GM21576 (cell line): ENCODE data around the gene SIM1.
A peak's percentile ranks its signal among the peaks of the same experiment; 100 is the strongest.

ENCODE experiments used
- ATAC-seq: cut with Tn5 transposase; IDR thresholded peaks from one replicate; pipeline ENCODE4 v1.9.1; 2021; ENCODE audit warnings: mild to moderate bottlenecking, moderate library complexity; ENCODE audit not compliant: unreplicated experiment

SIM1 gene, protein sequence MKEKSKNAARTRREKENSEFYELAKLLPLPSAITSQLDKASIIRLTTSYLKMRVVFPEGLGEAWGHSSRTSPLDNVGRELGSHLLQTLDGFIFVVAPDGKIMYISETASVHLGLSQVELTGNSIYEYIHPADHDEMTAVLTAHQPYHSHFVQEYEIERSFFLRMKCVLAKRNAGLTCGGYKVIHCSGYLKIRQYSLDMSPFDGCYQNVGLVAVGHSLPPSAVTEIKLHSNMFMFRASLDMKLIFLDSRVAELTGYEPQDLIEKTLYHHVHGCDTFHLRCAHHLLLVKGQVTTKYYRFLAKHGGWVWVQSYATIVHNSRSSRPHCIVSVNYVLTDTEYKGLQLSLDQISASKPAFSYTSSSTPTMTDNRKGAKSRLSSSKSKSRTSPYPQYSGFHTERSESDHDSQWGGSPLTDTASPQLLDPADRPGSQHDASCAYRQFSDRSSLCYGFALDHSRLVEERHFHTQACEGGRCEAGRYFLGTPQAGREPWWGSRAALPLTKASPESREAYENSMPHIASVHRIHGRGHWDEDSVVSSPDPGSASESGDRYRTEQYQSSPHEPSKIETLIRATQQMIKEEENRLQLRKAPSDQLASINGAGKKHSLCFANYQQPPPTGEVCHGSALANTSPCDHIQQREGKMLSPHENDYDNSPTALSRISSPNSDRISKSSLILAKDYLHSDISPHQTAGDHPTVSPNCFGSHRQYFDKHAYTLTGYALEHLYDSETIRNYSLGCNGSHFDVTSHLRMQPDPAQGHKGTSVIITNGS

DNA sequence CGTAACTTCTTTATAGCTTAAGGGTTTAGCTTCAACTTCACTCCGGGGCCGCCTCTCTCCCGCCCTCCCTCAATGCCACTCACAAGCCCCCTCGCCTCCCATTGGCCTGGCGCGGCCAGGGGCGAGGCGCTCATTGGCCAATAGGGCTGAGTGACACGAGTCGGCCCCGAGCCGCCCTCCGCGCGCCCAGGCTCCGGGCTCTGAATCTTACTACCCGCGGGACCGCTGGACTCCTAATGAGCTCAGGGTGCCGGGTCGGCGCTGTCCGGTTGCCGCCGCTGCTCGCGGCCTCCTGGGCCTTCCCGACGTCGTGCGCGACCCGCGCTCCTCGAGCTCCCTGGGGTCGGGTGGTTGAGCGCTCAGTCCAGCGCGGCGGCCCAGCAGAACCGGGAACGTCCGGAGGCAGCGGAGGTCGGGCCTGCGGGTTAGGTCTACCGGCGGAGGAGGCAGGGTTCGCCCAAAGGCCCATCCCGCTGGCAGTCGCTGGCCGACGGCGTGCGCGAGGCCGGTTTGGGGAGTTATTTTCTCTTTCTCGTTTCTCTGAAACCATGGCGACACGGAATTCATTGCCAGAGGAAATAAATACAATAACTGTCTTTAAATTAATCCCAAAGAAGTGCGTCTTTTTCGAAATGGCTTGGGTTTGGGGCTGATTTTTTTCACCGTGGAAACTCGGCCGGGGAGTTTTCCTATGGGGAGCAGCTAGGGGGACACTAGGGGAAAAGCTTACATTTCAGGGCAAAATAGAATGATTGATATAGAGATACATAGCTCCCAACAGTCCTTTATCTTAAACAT, at the start of gene SIM1:
SIM1 (minus strand) TSS at position 19 of the 798 bp plus-strand sequence. CDS start 1,453 bp downstream, outside the sequence.
- peak; percentile 67 for ATAC-seq

DNA sequence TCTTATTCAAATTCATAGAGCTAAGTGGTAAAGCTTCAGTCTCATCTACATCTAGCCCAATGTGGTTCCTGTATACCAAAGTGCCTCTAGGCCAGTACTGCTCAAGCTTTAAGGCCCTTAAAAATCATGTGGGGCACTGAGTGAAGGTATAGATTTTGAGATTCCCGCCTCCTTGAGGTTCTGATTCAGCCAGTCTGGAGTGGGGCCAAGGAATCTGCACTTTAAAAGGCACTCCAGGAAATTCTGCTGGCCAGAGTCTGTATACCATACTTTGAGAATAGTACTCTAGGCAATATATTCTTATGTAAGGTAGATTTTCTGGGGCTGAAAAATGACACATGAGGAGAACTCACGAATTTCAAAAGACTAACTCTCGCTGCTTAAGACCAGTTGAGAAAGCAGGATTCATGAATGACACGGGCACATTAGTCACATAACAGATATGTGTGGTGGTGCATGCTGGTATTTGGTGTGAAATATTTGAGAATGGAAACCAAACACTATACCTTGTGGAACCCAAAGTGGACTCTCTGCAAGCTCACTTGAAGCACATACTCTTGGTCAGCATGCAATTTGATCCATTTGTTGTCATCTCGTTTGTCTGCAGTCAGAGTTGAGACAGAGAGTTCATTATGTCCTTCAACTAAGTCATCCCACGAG, 47.6 kb upstream of the SIM1 start:
- ATAC-seq: no peak

DNA sequence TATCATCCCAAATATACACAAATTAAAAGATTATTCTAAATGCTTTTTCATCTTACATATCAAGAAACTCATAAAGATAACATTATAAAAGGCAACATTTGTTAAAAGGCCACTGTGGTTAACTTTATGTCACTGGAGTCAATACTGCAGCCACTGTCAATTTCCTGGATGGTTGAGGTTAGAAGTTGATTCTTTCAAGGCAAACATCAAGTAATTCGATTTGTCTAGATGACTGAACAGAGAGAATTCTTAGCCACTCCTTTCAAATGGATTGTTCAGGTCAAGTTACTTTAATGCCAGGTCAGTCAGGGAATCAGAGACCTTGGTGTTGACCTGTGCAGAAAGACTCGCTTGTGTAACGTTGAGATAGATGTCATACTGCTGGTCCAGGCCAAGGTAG, 44.4 kb upstream of the SIM1 start:
- ATAC-seq: no peak

DNA sequence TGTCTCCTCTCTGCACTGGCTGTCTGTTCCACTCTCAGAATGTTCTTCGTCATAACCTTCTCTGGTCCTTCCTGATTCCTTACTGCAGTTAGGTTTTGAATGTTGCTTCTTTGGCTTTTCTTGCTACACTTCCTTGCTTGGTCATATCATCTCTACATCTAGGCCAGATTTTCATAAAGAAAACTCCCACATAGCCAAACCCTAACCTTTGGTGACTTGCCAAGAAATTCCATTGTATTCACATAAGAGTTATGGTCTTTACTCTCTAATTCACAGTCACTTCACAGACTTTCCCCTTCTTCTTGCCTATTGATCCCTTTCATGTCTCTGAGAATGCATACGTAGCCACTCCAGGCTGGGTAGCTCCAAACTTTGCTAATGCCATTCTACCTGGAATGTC, 41.9 kb upstream of the SIM1 start:
- ATAC-seq: no peak

DNA sequence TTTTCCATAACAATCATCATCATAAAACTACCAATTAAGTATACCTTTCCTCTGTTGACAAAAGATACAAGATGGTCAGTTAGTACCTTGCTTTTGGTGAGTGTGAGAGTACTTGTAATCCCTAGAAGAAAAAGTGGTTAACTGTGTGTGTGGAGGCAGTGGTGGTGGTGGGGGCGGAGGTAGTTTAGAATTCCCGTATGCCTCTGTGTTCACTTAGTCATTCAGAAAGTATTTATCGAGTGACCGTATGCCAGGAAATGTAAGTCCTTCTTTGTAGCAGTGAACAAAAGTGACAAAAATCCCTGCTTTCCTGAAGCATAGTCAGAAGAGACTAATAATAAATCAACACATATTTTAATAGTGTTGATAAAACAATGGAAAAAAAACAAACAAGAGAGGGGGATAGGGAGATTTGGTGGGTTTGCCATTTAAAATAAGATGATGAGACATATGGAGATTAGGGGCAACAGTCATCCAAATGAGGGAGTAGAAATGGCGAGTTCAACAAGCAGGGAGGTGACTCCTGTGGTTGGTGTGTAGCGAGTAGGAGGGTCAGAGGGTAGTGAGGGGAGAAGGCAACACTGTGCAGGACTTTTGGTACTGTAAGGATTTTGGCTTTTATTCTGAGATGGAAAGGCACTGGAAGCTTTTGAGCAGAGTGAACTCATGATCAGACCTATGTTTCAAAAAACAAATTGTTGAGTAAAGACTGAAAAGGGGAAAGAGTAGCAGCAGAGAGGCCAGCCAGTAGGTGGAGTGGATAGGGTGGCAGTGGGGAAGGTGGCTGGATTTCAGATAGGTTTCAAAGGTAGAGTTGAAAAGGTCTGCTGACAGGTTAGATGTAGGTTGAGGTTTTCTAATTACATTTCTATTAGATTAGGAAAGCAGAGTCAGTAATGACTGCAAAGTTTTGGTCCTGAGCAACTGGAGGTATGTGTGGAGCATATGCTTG, 40.3 kb upstream of the SIM1 start:
- peak; percentile 48 for ATAC-seq

DNA sequence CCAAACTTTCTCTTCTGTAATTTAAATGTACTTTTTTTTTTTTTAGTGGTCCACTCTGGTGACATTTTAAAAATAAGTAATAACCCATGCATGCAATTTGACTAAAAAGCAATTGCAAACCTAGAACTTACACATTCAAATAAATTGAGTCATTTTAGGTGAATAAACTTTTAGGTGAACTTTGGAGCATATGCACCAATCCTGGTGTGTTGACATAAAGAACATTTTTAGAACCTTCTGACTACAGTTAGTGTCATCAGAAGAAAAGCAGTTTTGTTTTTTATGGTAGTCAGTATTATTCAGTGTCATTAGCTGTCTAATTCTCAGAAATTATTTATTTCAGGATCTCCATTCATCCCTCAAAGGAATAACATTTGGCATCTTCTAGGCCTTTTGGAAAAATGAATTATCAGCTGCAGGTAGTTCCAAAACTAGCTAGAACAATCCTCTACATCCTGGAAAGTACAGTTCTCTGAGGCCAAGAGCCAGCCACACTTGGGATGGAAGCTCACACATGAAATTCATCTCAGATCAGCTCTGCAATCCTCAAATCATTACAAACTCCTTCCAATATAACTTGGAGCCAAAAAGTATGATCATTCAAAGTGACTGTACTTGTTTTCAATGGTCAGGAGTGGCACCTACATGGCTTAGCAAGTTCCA, 38.5 kb upstream of the SIM1 start:
- ATAC-seq: no peak

DNA sequence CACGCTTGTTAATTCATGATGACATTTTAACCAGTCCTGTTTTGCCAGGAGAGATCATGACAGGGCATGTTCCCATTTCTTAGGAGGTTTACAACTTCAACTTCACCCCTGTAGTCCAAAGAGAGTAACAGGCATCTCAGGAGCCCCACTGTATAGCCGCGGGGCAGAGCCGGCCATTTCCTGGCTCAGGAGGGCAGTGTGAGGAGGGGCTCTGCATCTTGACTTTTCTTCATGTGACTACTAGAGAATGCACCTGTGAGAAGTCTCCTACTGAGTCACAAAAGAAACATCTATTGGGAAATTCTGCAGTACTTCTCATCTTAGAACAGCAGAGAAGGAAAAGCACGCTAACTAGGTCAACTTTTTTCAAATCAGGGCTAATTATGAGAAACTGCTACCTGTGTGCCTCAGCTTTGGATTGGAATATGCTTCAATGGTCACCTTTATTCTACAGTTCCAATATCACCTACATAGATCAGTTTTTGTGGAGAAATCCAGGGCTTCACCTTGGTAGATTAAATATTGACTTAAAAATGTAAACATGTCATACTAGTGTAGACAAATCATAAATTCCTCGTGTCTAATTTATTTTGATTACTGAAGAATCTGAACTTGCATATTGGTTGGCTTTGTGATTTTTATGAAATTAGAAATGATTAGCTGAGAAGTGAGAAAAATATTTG, 28.6 kb upstream of the SIM1 start:
- ATAC-seq: no peak

DNA sequence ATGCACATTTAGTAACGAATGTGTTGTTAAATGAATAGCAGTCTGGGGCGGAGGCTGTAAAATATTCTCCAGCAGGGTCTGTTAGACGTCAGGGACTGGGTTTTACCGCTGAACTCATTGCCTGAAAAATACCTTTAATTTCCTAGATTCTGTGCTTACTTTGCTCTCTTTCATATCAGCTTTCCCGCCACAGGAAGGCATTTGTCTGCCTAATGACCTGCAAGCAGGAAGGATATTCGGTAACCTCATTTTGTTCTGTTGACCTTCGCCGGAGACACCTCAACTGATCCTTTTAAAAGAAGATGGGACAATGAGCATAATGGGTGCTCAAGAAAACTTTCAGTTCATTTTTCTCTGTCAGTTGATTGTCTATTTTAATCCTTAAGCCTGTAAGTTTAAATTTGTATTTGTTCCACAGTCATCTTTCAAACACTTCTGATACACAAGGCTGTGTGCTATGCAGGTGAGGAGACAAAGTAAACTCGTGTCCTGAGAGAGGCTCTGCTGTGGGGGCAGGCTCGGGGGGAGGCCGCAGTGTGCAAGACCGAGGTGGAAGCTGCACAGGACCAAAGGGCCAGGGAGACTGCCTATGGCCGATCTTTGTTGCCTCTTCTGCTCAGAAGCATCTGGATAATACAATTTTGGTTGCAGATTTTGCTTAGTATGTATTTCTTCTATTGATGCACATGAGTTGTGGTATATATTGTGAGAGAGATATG, 27.4 kb upstream of the SIM1 start:
- ATAC-seq: no peak

DNA sequence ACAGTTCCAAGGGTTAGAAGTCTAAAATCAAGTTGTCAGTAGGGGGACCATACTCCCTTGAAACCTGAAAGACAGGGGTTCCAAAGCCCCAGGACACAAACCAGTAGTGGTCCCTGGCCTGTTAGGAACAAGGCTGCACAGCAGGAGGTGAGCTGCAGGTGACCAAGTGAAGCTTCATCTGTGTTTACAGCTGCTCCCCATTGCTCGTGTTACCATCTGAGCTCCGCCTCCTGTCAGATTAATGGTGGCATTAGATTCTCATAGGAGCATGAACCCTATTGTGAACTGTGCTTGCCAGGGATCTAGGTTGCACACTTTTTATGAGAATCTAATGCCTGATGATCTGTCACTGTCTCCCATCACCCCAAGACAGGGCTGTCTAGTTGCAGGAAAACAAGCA, 25.3 kb upstream of the SIM1 start:
- no peak for ATAC-seq

DNA sequence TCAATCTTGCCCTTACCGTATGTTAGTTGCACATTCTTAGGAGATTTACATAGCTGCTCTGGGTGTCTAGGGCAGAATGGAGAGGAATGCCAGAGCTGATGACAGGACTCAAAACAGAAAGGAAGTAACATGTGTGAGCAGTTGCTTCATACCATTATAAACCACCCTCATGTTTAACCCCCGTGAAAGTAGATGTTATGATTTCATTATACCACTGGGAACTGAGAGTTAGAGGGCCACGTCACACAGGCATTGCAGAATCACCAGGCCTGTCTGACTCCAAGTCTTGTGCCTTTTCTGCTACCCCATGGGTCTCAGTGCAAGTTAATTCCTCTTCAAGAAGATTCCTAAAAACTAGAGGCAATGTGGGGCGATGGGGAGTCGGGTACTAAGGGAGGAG, 23.5 kb upstream of the SIM1 start:
- no peak for ATAC-seq

DNA sequence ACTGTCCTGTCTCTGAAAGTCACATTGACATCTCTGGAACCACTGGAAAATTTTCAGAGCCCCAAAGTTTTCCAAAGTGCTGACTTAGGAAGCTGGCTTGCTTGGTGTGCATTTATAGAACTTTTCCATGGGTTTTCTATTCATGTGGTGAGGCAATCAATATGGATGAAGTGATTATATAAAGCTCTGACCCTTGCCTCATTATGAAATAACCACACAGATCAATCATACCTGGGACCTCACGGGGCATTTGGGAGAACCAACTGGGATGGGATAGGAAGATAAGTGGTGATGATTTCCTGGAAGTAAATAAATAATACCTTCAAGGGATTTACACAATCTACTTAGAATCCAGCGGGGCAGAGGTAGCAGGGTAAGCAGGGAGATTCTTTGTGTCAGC, 22.9 kb upstream of the SIM1 start:
- no peak for ATAC-seq

DNA sequence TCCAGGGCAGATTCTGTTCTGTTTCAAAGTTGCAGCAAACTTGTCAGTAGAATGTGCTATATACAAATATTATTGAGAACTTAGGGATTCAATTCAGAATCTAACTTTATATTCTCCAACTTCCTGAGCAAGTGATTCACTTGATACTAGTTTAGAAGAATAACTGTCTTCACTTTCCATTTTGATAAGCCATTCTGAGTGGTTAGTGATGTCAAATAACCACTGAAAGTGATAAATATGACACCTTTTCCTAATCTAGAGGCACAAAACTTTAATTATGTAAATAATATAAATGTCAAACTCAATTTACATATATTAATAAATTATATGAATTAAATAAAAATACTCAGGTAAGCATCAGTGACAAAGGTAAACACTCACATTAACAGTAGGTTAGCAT, 20.5 kb upstream of the SIM1 start:
- no peak for ATAC-seq

DNA sequence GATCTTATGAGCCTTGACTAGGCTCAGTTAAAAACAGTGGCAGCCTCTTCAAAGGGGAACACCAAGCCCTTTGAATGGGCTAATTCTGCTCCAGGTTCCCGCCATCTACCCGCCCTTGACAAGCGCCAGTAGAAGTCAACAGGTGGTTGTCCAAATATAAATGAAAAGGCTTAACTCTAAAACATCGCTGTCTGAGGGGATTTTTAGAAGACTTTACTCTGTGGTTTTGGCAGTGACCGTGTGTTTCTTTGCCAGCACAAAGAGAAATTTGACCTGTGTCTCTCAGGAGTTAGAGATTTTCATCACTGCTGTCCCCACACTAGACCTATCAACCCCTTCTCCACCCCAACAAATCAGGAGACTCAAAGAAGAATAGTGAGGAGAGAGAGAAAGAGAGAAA, 19.8 kb upstream of the SIM1 start:
- peak; percentile 44 for ATAC-seq

DNA sequence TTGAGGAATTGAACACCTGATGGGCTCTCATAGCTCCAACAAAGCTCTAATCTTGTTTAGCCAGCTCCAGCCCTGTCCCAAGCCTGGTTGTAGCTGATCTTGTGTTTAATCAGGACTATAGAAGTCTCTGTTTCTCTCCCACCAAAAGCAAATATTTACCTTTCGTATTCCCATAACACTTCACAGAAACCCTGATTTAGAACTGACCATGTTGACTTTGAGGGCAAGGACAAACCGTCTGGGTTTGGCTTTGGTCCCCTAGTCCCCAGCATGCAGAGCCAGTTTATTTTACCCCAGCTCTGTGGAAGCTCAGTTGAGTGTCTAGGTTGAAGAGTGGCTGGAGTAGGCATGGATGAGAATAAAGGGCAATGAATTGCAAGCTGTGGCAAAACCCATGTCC, 18.0 kb upstream of the SIM1 start:
- ATAC-seq: no peak

DNA sequence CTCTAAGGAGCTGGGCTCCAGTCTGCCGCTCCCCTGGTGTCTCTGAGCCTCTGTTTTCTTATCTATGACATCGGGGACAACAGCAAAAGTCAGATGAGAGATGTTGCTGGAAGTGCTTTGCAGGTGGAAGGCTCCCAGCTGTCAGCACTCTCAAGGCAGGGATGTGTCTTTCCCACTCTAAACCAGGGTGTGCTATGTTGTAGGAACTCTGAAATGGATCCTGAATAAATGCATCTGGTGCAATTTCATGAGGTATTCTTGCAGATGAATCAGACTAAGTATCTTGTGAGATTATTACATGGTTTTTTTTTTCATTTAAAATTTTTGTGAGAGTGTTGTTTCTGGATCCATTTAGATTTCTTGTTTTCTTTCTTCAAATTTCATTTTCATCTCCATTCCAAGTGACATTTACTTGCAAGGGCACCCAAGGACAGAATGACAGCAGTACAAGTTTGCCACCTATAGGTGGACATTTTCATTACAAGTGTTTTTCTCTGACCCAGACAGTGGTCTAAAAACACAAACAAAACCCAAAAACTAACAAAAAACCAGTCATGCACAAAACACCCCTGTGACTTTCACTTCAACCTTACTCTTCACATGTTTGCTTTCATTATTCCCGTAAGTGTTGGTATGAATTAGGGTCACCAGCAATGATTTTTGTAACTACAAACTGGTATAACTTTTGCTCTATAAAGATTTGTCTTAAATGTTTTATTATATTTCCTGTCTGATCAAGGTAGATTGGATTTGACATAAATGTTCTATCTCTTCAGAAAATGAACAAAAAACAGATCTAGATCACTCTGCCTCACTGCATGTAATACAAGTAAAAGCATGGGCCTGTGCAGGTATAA, 14.7 kb upstream of the SIM1 start:
- peak; percentile 39 for ATAC-seq

DNA sequence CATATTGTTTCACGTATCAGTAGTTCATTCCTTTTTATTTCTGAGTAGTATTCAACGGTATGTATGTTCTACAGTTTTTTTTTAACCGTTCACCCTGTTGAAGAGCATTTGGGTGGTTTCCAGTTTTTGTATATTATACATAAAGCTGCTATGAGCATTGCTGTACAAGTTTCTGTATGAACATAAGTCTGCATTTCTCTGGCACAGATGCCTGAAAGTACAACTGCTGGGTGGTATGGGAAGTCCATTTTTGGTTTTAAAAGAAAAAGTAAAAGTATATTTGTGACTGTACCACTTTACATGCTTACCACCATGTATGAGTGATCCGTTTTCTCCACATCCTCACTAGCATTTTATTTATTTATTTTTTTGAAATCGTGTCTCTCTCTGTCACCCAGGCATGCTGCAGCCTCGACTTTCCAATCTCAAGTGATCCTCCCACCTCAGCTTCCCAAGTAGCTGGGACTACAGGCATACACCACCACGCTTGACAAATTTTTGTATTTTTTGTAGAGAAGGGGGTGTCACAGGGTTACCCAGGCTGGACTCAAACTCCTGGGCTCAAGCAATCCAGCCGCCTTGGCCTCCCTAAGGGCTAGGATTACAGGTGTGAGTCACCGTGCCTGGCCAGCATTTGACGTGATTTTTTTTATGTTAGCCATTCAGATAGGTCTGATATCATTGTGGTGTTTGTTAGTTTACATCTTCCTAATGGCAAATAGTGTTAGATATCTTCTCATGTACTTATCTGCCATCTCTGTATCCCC, 11.0 kb upstream of the SIM1 start:
- peak; percentile 62 for ATAC-seq
